GM19035 (cell line): ENCODE measurements around the gene NSD2.

Experiments
- ATAC-seq: cut with Tn5 transposase; IDR thresholded peaks from one replicate; pipeline ENCODE4 v1.9.1; 2021; ENCODE audit not compliant: unreplicated experiment

NSD2 gene

GRCh38 chr4:1939664-1940509 lies 68.7 kb downstream of the NSD2 start:
- no peak for ATAC-seq

- ATAC-seq, result no peak
Observed at GRCh38 chr4:1940566-1940965, 69.4 kb downstream of the NSD2 start.

DNA sequence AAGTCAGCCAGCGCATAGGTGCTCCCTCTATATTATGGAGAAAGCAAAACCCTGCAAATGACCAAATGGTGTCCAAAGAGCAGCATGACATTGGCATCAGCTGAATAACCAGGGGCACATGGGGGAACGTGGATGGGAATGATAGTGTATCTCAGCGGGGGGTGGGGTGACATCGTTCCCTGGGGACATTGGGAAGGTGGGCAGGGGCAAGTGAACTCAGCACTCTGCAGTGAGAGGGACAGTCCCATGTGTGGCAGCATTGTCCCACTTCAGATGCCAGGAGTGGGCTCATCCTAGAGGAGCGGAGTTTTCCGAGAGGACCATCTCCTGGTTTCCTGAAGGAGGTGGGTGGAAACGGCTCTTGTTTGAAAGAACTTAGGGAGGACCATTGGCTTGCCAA lies 72.7 kb downstream of the NSD2 start:
- ATAC-seq, result no peak

DNA sequence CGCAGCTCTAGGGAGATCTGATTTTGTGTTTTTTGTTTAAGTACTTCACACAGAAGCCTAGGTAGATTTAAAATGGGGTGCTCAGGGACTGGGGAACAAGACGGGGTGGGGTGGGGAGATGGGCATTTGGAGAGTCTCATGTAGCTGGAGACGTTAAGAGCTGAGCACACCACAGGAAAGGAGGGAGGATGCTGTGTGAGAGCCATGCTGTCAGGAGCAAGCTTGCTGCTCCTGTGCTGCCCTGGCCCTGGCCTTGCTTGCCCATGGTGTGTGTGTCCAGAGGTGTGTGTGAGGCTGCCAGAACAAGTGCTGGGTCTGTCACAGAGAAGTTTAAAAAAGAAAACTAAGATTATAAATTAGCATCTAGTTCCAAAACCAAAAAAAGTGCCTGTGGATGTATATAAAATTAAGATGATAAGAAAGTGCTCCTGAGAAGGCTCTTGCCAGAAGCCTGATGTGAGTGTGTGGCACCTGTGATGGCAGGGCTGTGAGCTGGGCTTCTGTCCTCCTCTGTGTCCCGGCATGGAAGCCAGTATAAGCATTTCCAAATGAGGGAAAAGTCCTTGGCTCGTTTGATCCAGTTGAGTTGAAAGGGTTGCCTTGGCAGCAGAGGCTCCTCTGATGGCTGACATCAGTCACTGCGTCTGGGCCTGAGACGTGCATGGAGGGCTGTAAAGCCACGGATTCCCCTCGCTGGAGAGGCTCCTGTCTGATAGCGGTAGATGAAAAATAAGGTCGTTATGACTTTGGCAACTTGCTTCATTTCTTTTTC lies 74.1 kb downstream of the NSD2 start:
- no peak for ATAC-seq

DNA sequence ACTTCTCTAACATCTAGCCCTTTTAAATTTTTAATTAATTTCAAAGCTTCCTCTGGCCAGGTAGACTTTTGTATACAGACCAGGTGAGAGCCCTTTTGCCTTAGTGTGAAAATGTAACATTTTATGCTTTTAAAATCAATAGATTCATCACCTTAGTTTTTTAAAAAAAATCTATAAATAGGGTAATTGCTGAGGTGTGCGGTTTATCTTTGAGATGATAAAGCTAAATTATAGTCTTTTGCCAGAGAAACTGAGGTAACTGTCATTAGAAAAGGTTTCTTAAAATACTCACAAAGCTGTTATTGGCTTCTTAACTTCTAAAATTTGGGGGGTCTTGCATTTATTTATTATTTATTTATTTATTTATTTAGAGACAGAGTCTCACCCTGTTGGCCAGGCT lies 74.7 kb downstream of the NSD2 start:
- ATAC-seq, result no peak

DNA sequence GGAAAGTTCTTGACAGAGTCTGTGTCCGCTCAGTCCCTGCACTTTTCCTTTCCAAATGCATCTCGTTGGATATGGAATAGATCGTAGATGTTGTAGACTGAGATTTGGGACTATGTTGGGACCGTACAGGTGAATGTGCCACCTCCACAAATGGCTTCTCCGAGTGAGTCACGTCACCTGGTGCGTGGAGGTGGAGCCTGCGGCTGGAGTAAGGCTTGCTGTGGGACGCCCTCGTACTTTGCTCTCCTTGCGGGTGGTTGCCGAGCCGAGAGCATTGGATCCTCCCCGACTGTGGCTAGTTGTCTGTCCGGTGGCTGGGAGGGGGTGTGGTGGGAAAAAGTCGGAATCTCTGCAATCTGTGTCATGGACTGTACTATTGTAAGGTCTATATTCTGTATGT lies 77.0 kb downstream of the NSD2 start:
- ATAC-seq, result no peak

GRCh38 chr4:1948892-1949436 lies 77.8 kb downstream of the NSD2 start:
- ATAC-seq, result no peak

DNA sequence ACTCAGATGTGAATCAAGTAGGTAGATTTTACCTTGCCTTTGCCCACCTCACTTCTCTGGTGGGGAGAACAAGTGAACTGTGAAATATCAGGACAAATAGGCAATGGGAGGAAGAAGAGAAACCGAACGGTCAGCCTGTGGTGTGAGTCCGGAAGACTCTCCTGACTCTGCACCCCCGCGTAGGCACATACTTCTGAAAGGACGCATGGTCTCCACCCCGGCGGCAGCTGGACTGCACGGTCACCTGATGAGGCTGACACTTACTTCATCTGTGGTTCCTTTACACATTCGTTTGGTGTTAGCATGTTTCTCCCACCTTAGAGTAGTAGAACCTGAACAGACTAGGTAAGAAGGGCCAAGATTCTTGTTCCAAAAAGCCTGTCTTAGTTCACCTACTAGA lies 79.2 kb downstream of the NSD2 start:
- no peak for ATAC-seq

DNA sequence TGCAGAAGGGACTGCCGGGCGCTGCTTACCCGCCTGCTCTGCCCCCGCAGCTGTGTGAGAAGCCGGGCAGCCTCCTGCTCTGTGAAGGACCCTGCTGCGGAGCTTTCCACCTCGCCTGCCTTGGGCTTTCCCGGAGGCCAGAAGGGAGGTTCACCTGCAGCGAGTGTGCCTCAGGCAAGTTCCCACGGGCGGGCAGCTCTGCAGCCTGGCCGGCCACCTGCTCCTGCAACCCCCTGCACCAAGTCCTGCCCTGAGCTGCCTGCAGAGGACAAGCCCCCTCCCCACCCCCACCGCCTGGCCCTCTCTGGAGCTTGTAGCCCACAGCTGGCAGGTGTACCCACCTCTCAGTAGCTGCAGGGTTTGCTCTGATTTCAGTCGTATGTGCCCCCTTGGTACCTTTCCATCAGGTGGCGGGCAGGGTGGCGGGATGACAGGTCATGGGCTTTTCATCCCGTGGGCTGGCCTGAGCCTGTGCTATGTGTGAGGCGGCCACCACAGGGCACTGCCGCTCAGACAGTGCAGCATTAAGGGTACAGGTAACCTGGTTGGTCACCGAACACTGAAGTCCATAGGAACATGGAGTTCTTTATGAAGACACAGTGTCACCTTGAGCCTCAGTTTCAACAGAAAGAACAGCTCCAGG lies 81.0 kb downstream of the NSD2 start:
- no peak for ATAC-seq

- ATAC-seq, result no peak
Observed at GRCh38 chr4:1952719-1953118, 81.5 kb downstream of the NSD2 start.

DNA sequence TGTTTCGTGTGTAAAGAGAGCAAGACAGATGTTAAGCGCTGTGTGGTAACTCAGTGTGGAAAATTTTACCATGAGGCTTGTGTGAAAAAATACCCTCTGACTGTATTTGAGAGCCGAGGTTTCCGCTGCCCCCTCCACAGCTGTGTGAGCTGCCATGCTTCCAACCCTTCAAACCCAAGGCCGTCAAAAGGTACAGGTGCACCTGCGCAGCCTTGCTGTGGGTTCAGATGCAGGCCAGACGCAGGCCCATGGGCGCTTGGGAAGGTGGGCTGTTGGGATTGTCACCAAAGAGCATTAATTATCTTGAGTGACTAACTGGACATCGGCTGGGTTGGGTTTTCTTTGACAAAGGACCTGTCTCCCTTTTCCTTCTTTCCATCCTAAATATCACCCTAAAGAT lies 82.1 kb downstream of the NSD2 start:
- ATAC-seq, result no peak

DNA sequence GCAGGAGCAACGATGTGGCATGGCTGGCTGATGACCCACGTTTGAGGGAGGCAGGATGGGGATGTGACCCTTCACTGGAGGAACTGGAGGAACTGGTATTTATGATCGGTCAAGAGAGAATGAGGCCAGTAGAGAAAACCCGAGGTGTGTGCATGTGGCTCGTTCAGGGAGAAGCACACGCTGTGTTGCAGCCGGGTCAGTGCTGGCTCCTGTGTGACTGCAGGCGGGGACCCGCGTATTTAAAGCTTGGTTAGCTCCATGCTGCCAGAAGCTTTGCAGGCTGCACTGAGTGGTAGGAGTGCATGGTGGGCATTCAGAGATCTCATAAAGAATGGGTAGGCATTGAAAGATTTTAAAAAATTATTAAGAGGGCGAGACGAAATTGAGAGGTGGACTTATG lies 85.4 kb downstream of the NSD2 start:
- no peak for ATAC-seq

DNA sequence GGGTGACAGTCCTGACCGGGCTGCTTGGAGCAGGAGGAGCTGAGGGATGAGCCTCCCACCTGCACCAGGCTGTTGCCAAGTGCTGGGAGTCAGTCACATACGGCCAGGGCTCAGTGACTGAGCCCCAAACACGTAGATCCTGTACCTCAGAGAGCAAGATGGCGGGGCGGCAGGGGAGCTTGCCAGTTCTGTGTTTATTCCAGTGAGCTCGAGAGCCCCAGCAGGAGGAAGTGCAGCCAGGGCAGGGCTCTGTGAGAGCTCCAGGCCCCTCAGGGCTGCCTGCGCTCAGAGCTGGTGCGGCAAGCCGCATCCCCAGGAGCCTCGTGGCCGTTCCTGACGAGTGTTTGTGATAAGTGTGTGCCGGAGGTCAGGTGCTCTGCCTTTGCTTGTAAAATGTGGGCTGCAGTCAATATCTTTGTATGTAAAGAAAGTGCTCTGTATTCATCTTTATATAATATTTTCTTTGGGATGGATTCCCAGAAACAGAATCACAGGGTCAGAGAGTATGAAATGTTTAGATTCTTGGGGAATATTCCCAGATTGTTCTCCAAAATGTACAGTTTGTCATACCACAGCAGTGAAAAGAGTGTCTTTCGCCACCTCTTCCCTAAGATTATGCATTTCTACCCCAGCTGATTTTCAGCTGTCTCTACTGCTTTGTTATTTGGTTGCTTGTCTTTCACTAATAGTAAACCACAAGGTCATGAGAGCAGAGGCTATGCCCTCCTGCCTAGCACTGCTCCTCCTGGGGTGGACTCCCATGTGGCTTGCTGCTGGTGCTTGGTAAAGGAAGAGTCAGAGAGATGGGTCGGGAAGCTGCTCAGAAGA lies 87.3 kb downstream of the NSD2 start:
- ATAC-seq, result no peak

DNA sequence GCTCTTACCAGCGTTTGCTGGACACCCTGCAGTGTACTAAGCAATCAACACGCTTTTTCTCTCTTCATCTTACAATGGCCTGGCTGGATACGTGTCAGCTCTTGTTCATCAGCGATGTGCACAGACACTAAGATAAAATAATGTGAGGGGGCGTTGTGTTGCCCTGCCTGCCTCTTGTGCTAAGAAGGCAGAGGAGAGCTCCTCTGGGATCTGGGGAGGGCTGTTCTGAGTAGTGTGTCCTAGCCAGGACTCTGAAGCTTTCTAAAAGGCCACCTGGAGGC lies 87.9 kb downstream of the NSD2 start:
- no peak for ATAC-seq

GRCh38 chr4:1960170-1960825 lies 89.1 kb downstream of the NSD2 start:
- ATAC-seq, result no peak

GRCh38 chr4:1961038-1961437 lies 89.8 kb downstream of the NSD2 start:
- no peak for ATAC-seq

DNA sequence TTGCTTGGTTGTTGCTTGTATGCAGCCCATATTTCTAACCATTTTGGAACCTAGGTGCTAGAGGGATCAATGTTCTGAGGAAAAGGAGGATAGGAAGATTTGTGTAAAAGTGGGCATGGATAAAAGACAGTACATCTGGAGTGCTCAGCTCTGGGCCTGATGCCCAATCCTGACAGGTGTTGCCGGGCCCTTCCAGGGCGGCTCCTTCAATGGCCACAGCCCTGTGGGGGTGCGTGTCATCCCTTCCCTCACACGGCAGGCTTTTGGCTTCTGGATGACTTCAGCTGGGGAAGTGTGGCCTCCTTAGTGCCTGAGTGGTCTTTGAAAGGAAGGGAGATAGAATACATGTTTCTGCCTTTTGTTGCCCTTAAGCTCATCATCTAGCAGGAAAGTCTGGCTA lies 90.4 kb downstream of the NSD2 start:
- ATAC-seq, result no peak

- ATAC-seq, result no peak
Observed at GRCh38 chr4:1962980-1963379, 91.8 kb downstream of the NSD2 start.

- ATAC-seq, result no peak
Observed at GRCh38 chr4:1964443-1964842, 93.2 kb downstream of the NSD2 start.

- ATAC-seq, result no peak
Observed at GRCh38 chr4:1964971-1965370, 93.8 kb downstream of the NSD2 start.
